HG02571 (cell line): Measurements from ENCODE around the gene NCMAP.
"Not testable (repeated sequence)": the region's sequence is repeated elsewhere in the genome, so short reads cannot be mapped to it uniquely, and the experiment has no call there.

Experiments
- ATAC-seq: cut with Tn5 transposase; IDR thresholded peaks from one replicate; pipeline ENCODE4 v1.9.1; 2021; ENCODE audit warnings: mild to moderate bottlenecking, moderate library complexity; ENCODE audit not compliant: unreplicated experiment

NCMAP gene

DNA sequence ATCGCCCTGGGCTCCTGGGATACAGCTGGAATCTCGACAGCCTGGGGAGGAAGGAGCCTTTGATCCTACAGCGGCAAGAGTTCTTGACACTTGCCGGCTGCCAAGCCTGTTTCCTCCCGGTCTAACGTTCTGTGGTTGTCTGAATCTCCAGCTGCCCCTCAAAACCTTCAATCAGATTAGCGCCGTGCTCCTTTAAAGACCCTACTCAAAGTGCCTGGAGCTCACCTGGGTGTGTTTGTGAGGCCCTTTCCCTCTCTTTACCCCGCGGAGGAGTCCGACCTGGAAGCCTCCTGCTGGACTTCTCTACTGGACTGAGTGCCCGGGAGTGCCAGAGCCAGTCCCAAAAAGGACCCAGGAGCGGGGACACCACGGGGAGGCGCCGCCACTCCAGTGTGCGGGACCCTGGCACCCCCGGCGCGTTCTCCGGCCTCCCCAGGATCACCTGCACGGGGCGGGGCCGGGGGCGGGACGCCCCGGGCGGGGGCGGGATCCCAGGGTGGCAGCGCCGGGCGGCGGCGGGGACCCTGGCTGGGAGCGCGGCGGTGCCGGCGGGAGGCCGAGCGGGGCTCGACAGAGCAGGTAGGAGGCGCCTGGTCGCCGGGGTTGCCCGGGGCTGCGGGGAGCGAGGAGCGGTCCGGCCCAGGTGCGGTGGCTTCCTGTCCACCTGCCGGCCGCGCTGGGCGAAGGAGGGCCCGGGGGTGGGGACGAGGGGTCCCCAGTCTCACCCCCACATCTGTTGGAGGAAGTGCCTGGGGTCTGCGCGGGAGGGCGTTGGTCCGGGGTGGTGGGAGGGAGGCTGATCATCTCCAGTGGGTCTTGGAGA, at the start of gene NCMAP:
Gene NCMAP, plus strand, starts transcription at position 497 of the 823 bp plus-strand sequence. CDS start 39,344 bp downstream, outside the sequence.
- no peak for ATAC-seq

- ATAC-seq: no peak
These were observed 49.1 kb upstream of the NCMAP start for GRCh38 chr1:24506691-24507381.

GRCh38 chr1:24507405-24507804, 48.5 kb upstream of the NCMAP start:
- ATAC-seq: no peak

DNA sequence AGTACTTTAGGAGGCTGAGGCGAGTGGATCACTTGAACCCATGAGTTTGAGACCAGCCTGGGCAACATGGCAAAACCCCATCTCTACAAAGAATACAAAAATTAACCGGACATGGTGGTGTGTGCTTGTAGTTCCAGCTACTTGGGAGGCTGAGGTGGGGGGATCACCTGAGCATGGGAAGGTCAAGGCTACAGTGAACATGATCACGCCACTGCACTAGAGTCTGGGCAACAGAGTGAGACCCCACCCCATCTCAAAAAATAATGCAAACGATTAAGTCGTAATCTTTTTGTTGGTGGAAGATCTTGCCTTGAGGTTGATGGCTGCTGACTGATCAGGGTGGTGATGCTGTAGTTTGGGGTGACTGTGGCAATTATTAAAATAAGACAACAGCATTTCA, 47.0 kb upstream of the NCMAP start:
- no peak for ATAC-seq

DNA sequence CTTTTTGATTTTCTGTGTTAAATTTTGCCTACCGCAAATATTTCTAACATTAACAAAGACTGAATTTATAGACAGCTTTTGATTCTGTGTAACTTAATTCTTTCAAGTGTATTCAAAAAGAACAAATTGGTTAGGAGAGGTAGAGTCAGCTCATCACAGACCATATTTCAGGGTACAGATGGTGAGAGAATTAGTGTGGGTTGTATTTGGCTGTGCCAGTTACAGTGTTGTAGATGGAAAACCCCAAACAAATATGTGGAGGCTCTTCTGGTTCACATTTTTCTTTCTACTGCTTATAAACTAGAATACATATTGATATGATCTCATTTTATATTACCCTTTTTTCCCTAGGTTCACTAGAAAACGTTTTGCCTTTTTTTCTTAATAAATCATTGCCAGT, 42.2 kb upstream of the NCMAP start:
- ATAC-seq: no peak

GRCh38 chr1:24514946-24515345, 40.9 kb upstream of the NCMAP start:
- no peak for ATAC-seq

GRCh38 chr1:24515671-24516209, 40.1 kb upstream of the NCMAP start:
- not testable (repeated sequence) for ATAC-seq

- no peak for ATAC-seq
These were observed 39.4 kb upstream of the NCMAP start for GRCh38 chr1:24516506-24516905.

DNA sequence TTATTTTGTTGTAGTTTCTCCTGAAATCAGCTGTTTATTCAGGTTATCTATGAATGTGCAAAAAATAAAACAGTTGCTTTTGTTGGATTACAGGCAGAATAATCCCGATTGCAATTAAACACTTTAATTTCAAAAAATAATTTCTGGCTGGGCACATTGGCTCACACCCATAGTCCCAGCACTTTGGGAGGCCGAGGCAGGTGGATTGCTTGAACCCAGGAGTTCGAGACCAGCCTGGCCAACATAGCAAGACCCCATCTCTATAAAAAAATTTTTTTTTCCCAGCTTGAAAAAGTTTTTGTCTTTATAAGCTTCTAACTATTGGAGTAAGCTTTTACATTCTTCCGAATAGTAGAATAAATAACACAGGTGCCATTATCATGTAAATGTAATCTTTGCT, 38.0 kb upstream of the NCMAP start:
- no peak for ATAC-seq

- not testable (repeated sequence) for ATAC-seq
These were observed 35.6 kb upstream of the NCMAP start for GRCh38 chr1:24520282-24520681.

- ATAC-seq: no peak
These were observed 30.3 kb upstream of the NCMAP start for GRCh38 chr1:24525606-24526005.

DNA sequence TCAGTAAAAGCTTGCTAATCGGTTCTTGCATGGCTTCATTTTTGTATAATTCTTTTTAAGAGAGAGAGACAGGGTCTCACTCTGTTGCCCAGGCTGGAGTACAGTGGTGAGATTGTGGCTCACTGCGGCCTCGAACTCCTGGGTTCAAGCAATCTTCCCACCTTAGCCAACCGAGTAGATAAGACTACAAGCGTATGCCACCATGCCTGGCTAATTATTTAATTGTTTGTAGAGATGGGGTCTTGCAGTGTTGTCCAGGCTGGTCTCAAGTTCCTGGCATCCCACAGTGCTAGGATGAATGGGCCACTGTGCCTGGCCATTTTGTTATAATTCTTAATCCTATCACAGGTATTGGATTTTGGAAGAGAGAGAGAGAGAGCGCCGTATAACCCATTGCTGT, 29.8 kb upstream of the NCMAP start:
- ATAC-seq: no peak

DNA sequence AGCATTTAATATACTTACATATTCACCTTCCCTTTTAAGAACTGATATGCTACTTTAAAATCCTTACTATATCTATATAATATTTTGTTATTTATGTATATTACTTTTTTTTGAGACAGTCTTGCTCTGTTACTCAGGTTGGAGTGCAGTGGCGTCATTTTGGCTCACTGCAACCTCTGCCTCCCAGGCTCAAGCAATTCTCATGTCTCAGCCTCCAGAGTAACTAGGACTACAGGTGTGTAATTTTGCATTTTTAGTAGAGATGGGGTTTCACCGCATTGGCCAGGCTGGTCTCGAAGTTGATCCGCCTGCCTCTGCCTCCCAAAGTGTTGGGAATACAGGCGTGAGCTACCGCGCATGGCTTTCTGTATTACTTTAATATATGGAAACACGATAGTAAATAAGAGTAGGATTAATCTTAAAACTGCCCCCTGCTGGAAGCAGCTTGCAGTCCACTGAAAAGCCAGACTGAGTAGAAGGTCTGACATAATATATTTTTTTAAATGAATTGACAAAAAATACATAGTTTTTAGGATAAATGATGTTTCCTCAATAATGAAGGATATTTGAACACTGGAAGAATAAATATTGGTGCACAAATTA, 28.8 kb upstream of the NCMAP start:
- no peak for ATAC-seq

DNA sequence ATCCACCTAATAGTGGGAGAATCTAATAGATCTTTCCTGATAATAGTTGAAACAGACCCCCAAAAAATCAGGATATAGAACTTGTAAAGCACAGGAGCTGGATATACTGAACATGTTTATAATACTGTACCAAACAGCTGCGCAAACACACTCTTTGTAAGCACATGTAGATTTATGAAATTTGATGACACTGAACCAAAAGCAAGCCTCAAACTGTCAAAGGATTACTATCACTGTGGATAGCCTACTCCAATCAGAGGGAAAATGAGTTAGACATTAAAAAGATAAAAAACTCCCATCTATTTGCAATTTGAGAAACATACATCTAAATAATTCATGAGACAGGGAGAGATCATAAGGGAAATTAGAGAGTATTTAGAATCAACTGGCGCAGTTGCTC, 27.1 kb upstream of the NCMAP start:
- no peak for ATAC-seq

DNA sequence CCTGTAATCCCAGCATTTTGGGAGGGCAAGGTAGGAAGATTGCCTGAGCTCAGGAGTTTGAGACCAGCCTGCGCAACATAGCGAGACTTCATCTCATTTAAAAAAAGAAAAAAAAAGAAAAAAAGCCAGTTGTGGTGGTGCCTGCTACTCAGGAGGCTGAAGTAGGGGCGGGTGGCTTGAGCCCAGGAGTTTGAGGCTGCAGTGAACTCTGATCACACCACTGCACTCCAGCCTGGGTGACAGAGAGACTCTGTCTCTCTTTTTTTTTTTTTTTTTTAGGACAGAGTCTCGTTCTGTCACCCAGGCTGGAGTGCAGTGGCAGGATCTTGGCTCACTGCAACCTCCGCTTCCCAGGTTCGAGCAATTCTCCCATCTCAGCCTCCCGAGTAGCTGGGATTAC, 26.6 kb upstream of the NCMAP start:
- ATAC-seq: not testable (repeated sequence)

DNA sequence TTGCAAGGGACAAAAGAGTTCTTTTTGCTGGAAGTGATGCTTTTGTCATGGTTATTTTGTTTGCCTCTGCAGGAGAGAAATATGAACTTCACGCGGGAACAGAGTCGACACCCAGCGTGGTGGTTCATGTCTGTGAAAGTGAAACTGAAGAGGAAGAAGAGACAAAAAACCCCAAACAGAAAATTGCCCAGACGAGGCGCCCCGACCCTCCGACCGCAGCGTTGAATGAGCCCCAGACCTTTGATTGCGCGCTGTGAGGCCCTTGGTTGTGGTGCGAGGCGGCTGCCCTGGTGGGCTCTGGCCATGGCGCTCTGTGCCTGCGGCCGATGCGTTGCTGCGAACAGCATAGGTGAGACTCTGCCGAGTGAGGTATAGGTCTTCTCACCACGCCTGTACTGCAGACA, 20.9 kb upstream of the NCMAP start:
- no peak for ATAC-seq

- ATAC-seq: no peak
These were observed 20.1 kb upstream of the NCMAP start for GRCh38 chr1:24535778-24536177.

- no peak for ATAC-seq
These were observed 19.5 kb upstream of the NCMAP start for GRCh38 chr1:24536391-24536840.

GRCh38 chr1:24540051-24540905, 15.6 kb upstream of the NCMAP start:
- no peak for ATAC-seq

DNA sequence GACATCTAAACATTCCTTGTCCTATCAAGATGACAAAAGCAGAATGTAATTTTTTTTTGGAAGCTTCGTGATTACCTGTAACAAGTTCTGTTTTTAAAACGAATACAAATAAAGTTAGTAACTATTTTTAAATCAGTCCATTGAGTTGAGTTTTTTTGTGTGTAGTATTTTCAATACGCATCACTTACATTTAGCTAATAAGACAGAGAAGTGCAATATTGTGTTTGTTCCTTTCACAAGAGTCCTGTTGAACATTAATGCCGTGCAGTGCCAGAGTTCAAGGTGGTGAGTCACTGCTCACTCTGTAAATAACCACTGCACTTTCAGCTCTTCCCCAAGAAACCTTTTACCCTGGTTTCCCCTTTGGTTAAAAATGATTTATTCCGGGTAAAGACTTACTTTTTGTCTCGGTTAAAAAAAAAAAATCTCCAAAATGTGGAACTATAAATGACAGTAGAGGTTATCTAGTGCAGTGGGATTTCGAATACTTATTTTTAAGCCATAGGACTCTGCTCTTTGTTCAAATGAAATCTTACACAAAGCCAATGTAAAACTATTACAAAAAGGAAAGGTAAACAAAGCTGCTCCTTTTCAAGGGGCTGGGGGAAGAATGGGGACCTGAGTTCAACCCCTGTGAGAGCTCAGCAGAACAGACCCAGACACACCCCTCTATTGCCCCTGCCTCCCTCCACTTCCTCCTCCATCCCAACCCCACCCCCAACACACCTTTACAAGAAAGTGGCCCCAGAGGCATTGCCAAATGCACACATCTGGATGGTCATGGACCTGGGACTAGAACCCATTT, 14.8 kb upstream of the NCMAP start:
- ATAC-seq: no peak
